ENCODE data around the gene PRKACA.

GRCh38 chr19:14117668-14118164 lies at the start of gene PRKACA:
- TF ChIP-seq BHLHE40 (IDR thresholded peaks at IDR 0.05; ENCODE audit: borderline replicate concordance) (no peak), SP1 (IDR thresholded peaks at IDR 0.05) (no peak), TARDBP (IDR thresholded peaks at IDR 0.05) (no peak), NFRKB (IDR thresholded peaks at IDR 0.05) (no peak)
